Heart left ventricle (tissue), 16 donors: ENCODE data around the gene GUCD1. TPM values are rescaled to one million over a fixed set of nuclear protein-coding genes. Genes with fewer than 3 reads are reported as not detected.

ENCODE experiments used
- ATAC-seq, 4 donors: fragments of 200-7000 bp; cut with Tn5 transposase; one replicate each; pipeline ENCODE4 v1.9.1; 2020 to 2022; ENCODE audit warnings: moderate library complexity in 4 of 4, mild to moderate bottlenecking in 3 of 4, moderate number of reproducible peaks in 1 of 4
- DNase-seq, 5 donors: peaks; one replicate each; pipeline ENCODE4 v3.0.0-alpha.2; 2020
- H3K27ac ChIP-seq, 12 donors: fragments of 200-600 bp; sonication (generic) in 4 of 12; one replicate each; pipeline versions ENCODE4 v1.5.0 to v1.8.0; 2016 to 2022; ENCODE audit warnings: mild to moderate bottlenecking in 2 of 12
- H3K27me3 ChIP-seq, 9 donors: fragments of 200-600 bp; sonication (generic) in 2 of 9; one replicate each; pipeline versions ENCODE4 v1.5.1 to v1.8.0; 2016 to 2022; ENCODE audit warnings: mild to moderate bottlenecking in 3 of 9
- H3K36me3 ChIP-seq, 9 donors: fragments of 200-600 bp; sonication (generic) in 2 of 9; one replicate each; pipeline versions ENCODE4 v1.5.0 to v1.8.0; 2018 to 2022; ENCODE audit warnings: mild to moderate bottlenecking in 2 of 9
- H3K4me1 ChIP-seq, 12 donors: fragments of 200-600 bp; sonication (generic) in 4 of 12; one replicate each; pipeline versions ENCODE4 v1.5.0 to v1.8.0; 2016 to 2022; ENCODE audit warnings: mild to moderate bottlenecking in 3 of 12
- H3K4me3 ChIP-seq, 12 donors: fragments of 200-600 bp; sonication (generic) in 4 of 12; one replicate each; pipeline versions ENCODE4 v1.5.0 to v1.8.0; 2017 to 2022; ENCODE audit warnings: mild to moderate bottlenecking in 9 of 12, moderate library complexity in 4 of 12
- H3K9me3 ChIP-seq, 12 donors: fragments of 200-600 bp; sonication (generic) in 4 of 12; one replicate each; pipeline versions ENCODE4 v1.5.0 to v1.8.0; 2016 to 2022; ENCODE audit warnings: mild to moderate bottlenecking in 1 of 12
- POLR2A ChIP-seq, 2 donors: fragments of 450-650 bp; IDR thresholded peaks; one replicate each; pipeline ENCODE4 v1.6.1; 2017; ENCODE audit warnings: antibody characterized with exemption in 2 of 2, mild to moderate bottlenecking in 2 of 2, moderate library complexity in 2 of 2
- WGBS, 4 donors: extraction: QIAGEN DNeasy Blood & Tissue Kit in 2 of 4; methylation state at CpG; one replicate each; pipeline versions ENCODE4 v1.1.5 to v1.1.7; 2013 to 2018; 5-methylcytosine and 5-hydroxymethylcytosine counted together
- intact Hi-C, 10 donors: fragments of 100-400 bp; cut with DNase I; formaldehyde crosslinking; loops; one replicate each; pipeline versions ENCODE4 v1.11.1 to v1.14.2; 2022
- polyA plus RNA-seq, 2 donors: library from polyadenylated mRNA; stranded (reverse); fragments of 200-250 nt; gene quantifications; one replicate each; pipeline ENCODE4 v1.2.3, GENCODE V29; 2013
- total RNA-seq, 9 donors: library from RNA; depleted of rRNA in 2 of 9; stranded (reverse); fragments of >200 nt in 2 of 9; fragmentation: NEBNext Ultra II Directional in 3 of 9; extraction: Animal tissue kit (Norgen Biotek cat#: 25700) in 3 of 9; gene quantifications; one replicate each; pipeline versions ENCODE4 v1.1.0 to v1.2.4, GENCODE V29; 2016 to 2023
- TF ChIP-seq, protein P1 (sequence below), 12 donors: fragments of 200-600 bp; sonication (generic) in 4 of 12; IDR thresholded peaks; one replicate each; pipeline versions ENCODE4 v1.5.0 to v1.8.0; 2018 to 2022; ENCODE audit warnings: antibody characterized with exemption in 12 of 12, mild to moderate bottlenecking in 5 of 12
- donor health status: ischemic (EF 13 %, LVEDD 7.1; RV severe dilation, severe dysfunction).
- donor health status: healthy with polysubstance abuse.
- donor health status: DM: no; HTN: yes; CAD: no.
- donor health status: DM: no; HTN: no; CAD: no.
- donor health status: ischemic (EF 25% LVEDD 6.9; RV normal size, moderate dysfunction).
- donor health status: ischemic (EF 25% LVEDD 5.7; RV mildly dilated, moderate dysfunction).
- donor health status: healthy.
- donor health status: DM: yes; HTN: yes; CAD: no.
- donor health status: ischemic (EF 35%, LVEDD 5.7; RV mildly dilated, moderate dysfunction).
- donor health status: nonischemic (EF 11% LVEDD 7.7; RV severe dilation, severe dysfunction).
- donor health status: DM: yes; HTN: yes; CAD: no.
- donor health status: PGD.
- donor health status: ischemic (EF 29% LVEDD 5.4; RV normal size, mild dysfunction).
- donor health status: nonischemic (EF 23%, LVEDD 6.1; RV moderate dilation, normal function).

Gene GUCD1
- total and polyA plus RNA-seq, 11 donors = 147 to 487 (median 186) TPM

DNA sequence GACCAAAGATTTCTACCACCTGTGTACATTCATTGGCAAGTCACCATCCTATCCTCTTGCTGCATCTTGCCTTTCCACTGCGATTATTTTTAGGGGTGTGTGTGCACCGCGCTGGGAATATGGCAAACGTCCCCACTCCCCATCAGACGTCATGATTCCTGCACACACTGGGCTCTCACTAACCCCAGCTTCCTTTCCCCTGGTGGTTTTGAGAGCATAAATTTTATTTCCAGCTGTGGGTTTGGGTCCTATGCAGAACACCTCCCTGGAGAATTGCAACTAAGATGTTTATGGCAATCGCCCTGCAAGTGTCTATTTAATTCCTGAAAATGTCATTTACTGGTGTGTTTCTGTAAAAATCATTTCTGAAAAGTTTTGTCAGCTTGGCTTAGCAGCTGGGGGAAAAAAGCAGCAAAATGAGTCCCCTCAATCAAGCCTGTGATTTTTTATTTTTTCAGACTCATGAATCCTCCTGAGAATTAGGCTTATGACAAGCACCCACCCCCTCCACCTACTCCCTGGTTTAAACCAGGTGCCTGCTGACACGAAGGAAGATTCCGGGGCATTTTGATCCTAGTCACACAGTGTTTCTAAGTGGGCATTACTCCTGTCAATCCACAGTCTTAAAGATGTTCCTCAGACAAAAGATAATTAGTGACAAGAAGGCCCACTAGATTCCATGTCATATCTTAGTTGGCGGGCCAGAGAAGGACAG lies 36.0 kb downstream of the GUCD1 start:
- no peak overlapping the region for H3K27ac ChIP-seq
- no peaks in the 10 kb centered on the region for H3K9me3 ChIP-seq
- intact Hi-C loops = loop anchor here in 1 of 10 donors (5.0 kb wide), 1 partner anchor 192 kb away; no protein-coding TSS in a partner anchor
- no peaks in the 10 kb centered on the region for H3K36me3 ChIP-seq
- DNase-seq (peak in 1 of 5 donors; percentile 21), ATAC-seq (peak in 1 of 4 donors; percentile 43)
- no peak overlapping the region for H3K4me3 ChIP-seq
- TF ChIP-seq, protein P1, sequence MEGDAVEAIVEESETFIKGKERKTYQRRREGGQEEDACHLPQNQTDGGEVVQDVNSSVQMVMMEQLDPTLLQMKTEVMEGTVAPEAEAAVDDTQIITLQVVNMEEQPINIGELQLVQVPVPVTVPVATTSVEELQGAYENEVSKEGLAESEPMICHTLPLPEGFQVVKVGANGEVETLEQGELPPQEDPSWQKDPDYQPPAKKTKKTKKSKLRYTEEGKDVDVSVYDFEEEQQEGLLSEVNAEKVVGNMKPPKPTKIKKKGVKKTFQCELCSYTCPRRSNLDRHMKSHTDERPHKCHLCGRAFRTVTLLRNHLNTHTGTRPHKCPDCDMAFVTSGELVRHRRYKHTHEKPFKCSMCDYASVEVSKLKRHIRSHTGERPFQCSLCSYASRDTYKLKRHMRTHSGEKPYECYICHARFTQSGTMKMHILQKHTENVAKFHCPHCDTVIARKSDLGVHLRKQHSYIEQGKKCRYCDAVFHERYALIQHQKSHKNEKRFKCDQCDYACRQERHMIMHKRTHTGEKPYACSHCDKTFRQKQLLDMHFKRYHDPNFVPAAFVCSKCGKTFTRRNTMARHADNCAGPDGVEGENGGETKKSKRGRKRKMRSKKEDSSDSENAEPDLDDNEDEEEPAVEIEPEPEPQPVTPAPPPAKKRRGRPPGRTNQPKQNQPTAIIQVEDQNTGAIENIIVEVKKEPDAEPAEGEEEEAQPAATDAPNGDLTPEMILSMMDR (IDR thresholded peaks at IDR 0.05) = no peak
- TF ChIP-seq POLR2A (IDR thresholded peaks at IDR 0.05) = no peak
- no peaks in the 10 kb centered on the region for H3K27me3 ChIP-seq
- 56 to 67% (median 63%) methylated on average over 9 of the region's 9 CpGs for WGBS, 4 donors
- peaks cover 0 to 23% (median 7%) of the 10 kb centered on the region in 12 donors for H3K4me1 ChIP-seq

DNA sequence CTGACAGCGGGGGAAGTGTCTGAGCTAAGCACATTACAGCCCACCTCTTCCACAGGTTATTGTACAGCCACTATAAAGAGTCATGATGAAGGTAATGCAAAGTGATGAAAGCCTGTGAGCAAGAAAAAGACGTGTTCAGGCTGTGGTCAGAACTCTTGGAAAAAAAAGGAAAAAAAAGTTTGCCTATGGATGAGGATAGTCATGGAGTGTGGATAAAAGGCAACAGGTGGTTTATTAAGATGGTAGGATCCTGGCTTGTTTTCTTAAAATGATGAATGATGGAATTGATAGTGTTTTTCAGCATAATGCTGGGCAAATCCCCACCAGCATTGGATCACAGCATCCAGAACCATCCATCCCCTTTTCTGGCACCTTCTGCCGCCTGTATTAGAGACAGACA lies 36.7 kb downstream of the GUCD1 start:
- H3K9me3 ChIP-seq = no peaks in the 10 kb centered on the region
- H3K27me3 ChIP-seq = no peaks in the 10 kb centered on the region
- peaks cover 0 to 23% (median 5%) of the 10 kb centered on the region in 12 donors for H3K4me1 ChIP-seq
- DNase-seq = no peak
- no peak for ATAC-seq
- H3K36me3 ChIP-seq = no peaks in the 10 kb centered on the region
- intact Hi-C loops = loop anchor here in 1 of 10 donors (5.0 kb wide), 1 partner anchor 191 kb away; no protein-coding TSS in a partner anchor
- no peak overlapping the region for H3K4me3 ChIP-seq
- H3K27ac ChIP-seq = no peak overlapping the region
- TF ChIP-seq, protein P1 (IDR thresholded peaks at IDR 0.05) = no peak
- TF ChIP-seq POLR2A (IDR thresholded peaks at IDR 0.05) = no peak
- WGBS, 4 donors = 76 to 94% (median 91%) methylated on average over 3 of the region's 3 CpGs

DNA sequence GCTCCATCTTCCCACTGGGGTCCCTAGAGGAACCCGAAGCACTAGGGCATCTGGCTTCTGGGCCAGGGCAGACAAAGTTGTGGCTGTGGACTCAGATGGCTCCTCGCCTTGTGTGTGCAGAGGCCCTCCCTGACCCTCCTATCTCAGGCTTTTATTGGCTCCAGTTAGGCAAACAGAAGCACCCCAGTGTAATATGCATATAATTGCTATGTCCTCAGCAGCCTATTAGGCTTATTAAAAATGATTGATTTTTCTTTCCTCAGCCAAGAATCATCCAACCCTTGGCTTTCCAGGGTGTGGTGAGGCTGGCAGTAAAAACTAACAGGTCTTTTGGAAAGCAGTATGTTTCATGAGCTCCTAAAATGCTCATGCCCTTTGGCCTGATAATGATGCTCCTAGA lies 37.5 kb downstream of the GUCD1 start:
- intact Hi-C loops = loop anchor here in 1 of 10 donors (5.0 kb wide), 1 partner anchor 190 kb away; no protein-coding TSS in a partner anchor
- Histone ChIP-seq H3K4me3 (no peak overlapping the region), H3K36me3 (no peaks in the 10 kb centered on the region), H3K27ac (no peak overlapping the region), H3K9me3 (no peaks in the 10 kb centered on the region), H3K4me1 (peaks cover 0 to 27% (median 5%) of the 10 kb centered on the region in 12 donors), H3K27me3 (no peaks in the 10 kb centered on the region)
- DNase-seq (no peak), ATAC-seq (no peak)
- no peak for TF ChIP-seq POLR2A (IDR thresholded peaks at IDR 0.05)
- TF ChIP-seq, protein P1 (IDR thresholded peaks at IDR 0.05) = no peak
- WGBS, 4 donors = 92 to 96% (median 93%) methylated on average over 2 of the region's 2 CpGs

DNA sequence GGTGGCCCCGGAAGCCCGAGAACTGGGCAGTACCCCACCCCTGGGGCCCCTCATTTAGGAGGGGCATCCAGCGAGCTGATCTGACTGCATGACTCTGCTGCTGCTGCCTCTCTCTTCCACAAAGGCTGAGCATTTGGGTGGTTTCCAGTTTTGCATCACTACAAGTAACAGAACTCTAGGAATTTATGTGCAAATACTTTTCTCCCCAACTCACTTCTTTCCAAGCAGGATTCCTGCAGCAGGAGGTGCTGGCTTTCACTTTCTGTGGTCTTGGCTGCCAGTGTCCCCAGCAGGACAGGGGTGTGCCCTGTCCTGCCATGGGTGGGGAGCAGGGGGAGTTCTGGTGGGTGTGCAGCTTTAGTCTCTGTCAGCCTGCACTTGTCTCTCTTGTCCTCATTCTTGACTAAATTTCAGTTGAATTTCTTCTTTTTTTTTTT lies 38.6 kb downstream of the GUCD1 start:
- DNase-seq = peak in 1 of 5 donors; percentile 18
- 60 to 85% (median 67%) methylated on average over 3 of the region's 3 CpGs for WGBS, 4 donors

More for the DNA sequence above, 38.6 kb downstream of the GUCD1 start:
- intact Hi-C loops = loop anchor here in 1 of 10 donors (5.0 kb wide), 1 partner anchor 189 kb away; no protein-coding TSS in a partner anchor
- Histone ChIP-seq H3K9me3 (no peaks in the 10 kb centered on the region), H3K36me3 (no peaks in the 10 kb centered on the region), H3K4me3 (no peak overlapping the region), H3K27ac (no peak overlapping the region), H3K27me3 (no peaks in the 10 kb centered on the region), H3K4me1 (peaks cover 0 to 32% (median 13%) of the 10 kb centered on the region in 12 donors)
- no peak for ATAC-seq
- TF ChIP-seq, protein P1 (IDR thresholded peaks at IDR 0.05) = no peak
- no peak for TF ChIP-seq POLR2A (IDR thresholded peaks at IDR 0.05)
